ENCODE data around the gene RPS6KC1.

RPS6KC1 gene

DNA sequence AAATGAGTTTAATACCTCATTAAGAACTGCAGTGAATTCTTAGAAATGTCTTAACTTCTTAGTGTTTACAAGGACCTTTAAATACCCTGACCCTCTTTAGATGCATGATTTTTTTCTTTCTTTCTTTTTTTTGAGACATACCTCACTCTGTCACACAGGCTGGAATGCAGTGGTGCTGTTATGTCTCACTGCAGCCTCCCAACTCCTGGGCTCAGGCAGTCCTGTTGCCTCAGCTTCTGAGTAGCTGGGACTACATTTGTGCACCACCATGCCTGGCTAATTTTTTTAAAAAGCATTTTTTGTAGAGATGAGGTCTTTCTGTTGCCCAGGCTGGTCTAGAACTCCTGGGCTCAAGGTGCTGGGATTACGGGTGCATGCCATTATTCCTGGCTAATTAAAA lies 191.8 kb downstream of the RPS6KC1 start:
- no peak for DNase-seq (ENCODE audit: low read depth)

GRCh38 chr1:213244664-213245091 lies 193.6 kb downstream of the RPS6KC1 start:
- DNase-seq (ENCODE audit: low read depth), result peak; percentile 20

DNA sequence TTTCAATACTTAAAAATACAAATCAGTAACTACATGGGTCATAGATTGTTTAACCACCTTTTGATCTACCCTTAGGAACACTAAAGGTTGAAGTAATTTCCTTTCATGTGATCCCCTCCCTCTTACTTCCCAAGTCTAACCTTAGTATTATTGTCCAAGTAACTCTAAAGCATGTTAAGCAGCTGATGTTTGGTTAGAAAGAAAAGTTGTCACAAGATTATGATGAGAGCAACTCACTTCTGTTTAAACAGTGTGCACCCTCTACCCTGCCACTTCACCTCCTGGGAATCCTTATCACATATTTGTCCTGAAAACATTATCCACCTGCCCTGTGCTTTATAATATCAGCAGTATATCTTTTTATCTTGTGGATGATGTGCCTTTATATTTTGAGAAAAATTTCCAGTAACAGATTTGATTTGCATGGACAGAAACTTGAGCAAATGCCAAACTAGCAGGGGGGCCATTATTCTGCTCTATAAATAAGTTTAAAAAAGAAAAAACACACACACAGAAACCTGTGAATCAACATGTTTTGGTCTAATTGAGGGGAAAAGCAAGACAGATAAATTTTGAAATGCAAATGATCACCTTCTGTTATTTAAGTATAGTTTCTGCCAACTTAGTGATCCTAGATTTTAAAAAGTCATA lies 194.3 kb downstream of the RPS6KC1 start:
- no peak for DNase-seq (ENCODE audit: low read depth)

DNA sequence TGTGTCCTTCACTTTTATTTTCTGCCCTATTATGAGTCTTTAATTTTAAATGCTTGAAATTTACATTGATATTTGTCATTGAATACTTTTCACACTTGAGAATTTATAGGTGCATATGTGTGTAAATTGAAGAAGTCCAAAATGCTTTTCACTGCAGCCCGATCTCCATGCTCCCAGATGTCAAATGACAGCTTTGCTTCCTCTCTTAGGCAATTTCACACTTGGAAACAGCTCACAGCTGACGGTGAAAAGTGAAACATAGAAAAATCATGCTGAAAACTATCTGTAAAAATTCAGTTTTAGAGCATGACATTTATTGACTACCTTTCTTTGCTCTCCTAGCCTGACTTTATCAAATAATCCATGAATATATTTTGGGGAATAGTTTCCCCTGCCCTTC lies 196.0 kb downstream of the RPS6KC1 start:
- no peak for DNase-seq (ENCODE audit: low read depth)

DNA sequence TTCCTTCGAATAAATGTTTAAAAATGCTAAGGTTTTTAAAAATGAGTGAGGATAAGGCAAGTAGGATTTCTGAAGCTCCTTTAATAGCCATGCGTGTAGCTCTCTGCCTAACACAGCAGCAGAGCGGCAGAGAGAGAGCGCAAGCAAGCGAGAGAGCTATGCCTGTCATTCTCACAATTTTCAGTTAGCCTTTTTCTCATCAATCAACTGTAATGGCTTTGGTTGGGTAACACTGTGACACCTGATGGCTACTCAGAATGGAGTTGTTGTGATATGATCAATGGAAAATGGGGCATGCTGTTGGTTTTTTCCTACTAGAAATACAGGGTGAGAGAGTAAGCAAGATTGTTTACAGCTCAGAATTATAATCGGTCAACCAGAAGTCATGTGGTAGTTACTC lies 198.4 kb downstream of the RPS6KC1 start:
- DNase-seq (ENCODE audit: low read depth), result no peak

GRCh38 chr1:213250041-213250440 lies 199.0 kb downstream of the RPS6KC1 start:
- DNase-seq (ENCODE audit: low read depth), result no peak

DNA sequence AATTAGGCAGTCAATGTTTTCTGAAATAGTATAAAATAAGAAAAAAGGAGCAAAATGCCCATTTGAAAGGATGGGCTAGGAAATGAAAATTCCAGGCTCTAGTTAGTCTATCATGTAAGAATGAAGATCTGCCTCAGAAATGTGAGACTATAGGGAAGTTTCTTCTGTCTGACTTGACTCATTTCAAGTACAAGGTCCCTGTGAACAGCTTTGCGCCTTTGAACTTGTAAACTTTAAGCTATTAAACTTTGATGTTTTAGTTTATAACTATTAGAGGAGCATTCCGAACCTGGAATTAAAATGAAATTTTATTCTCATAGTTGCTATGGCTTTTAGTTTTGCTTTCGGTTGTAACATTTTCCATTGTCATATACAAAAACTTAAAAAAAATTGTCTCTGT lies 199.4 kb downstream of the RPS6KC1 start:
- DNase-seq (ENCODE audit: low read depth), result no peak

DNA sequence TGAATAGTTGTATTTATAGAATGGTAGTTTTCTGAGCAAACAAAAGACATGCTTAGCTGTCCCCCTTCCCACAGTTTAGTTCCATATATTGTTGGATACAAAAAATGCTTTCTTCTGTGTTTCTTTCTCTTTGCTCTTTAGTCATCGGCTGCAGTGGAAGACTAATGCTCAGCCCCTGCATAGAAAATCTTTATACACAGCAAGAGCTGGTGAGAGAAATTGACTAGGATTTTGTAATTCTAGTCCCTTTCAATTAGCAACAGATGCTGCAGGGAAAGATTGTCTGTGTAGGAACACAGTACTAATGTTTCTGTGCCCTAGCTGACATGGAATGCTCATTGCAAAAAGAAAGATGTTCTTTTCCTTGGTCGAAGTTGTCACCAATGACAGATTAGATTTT lies 200.9 kb downstream of the RPS6KC1 start:
- DNase-seq (ENCODE audit: low read depth), result no peak

DNA sequence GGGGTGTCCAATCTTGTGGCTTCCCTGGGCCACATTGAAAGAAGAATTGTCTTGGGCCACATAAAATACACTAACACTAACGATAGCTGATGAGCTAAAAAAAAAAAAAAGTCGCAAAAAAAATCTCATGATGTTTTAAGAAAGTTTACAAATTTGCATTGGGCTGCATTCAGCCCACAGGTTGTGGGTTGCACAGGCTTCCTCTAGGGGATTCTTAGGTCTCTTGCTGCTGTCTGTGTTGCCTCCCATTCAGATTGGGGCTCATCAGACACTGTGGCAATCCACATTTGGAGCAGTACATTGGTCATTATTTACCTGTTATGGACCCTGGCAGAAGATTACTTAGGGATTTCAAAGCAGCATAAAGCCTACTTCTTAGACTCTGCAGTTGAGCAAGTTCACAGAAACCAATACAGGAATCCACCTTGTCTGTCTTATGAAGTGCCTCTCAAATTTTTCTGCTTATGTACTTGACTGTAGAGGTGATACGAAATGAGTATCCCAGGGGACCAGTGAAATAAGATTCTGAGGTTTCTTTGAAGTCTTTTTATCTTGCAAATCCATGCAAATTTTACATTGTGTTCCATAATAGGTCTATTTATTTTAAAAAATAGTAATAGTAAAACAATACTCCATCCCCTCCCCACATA lies 205.5 kb downstream of the RPS6KC1 start:
- DNase-seq (ENCODE audit: low read depth), result no peak

DNA sequence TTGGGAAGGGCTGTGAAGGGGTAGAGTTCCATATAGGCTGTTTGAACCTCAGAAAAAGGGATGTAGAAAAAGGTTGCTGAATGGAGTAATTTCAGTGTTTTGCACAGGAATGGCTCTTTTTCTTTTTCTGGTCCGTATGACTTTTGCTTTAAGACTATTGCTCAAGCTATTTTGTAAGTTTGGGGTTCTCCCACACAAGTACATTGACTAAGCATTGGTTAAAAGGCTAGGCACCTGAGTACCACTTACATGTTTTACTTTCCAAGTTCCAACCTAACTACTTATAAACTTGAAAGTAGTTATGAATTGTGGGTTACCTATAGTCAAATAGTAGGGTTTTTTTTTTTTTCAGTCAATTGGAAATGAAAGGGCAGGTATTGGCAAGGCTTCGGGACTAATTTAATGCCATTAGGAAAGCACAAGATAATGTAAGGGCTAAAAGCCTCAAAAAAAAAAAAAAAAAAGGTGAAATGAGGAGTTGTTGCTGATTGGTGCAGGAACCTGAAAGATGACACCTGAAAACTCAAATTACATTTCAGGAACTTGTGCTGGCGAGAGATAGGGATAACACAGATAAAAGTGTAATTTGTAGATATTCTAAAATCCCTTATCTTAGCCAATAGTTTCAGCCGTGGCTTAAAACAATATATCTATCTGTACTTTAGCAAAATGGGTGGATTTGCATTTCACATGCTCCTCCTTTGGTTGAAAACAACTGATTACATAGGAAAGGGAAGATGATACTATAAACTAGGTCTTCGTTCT lies 209.5 kb downstream of the RPS6KC1 start:
- no peak for DNase-seq (ENCODE audit: low read depth)

DNA sequence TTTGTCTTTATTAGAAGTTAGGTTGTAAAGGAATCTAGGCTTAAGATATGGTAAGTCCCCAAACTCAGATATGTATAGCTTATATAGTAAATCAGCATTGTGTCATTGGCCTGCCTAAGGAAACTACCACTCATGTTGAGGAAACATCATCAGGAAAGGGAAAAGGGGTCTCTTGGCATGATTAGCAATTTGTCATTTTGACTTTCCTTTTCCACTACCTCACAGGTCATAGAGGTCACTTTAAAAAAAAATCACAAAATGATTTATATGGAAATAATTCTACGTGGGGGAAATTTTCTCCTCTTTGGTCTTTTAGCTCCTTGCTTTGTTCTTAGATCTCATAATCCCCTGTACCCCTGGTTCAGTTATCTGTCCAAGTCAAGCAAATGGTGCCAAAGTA lies 213.5 kb downstream of the RPS6KC1 start:
- no peak for DNase-seq (ENCODE audit: low read depth)

DNA sequence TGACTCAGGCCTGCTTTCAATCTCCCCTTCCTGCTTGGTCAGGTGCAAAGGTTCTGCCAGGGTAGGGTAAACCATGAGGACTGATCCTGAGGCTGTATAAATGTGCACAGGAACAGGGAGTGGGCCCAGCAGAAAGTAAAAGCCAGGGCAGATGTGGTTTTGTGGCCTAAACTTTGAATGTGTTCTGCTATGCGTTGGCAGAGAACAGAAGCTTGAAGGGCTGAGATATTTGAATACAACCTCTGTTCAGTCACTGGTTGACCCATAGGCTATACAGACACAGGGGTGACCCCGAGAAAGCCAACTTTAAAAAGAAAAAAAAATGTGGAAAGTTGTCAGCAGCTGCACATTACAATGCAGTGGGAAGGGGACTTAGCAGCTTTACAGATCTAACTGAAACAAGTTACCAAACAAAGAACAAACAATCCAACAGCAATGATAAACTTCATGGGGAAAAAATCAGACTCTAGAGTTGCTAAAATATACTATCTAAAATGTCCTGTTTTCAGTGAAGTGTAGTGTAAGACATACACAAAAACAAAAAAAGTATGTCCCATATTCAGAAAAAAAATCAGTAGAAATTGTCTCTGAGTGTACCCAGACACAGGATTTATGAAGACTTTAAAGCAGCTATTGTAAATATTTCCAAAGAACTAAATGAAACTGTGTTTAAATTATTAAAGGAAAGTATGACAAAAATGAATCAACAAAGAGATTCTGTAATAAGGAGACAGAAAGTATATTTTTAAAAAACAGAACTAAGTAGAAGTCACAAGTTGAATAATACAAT lies 216.1 kb downstream of the RPS6KC1 start:
- DNase-seq (ENCODE audit: low read depth), result no peak

- peak; percentile 45 for DNase-seq (ENCODE audit: low read depth)
Measured at GRCh38 chr1:213268221-213268620, 217.2 kb downstream of the RPS6KC1 start.

DNA sequence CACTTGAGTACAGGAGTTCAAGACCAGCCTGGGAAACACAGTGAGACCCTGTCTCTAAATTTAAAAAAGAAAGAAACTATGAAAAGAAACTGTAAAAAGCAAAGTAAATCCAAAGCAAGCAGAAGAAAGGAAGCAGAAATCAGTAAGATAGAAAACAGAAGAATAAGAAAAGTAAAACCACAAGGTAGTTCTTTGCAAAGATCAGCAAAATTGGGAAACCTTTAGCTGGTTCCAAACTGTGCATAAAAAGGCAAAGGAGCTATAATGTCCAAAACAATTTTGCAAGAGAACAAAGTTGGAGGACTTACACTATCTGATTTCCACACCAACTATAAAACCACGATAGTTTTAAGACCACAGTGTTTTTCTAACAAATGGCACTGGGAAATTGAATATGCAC lies 218.8 kb downstream of the RPS6KC1 start:
- DNase-seq (ENCODE audit: low read depth), result no peak

GRCh38 chr1:213273546-213273945 lies 222.5 kb downstream of the RPS6KC1 start:
- DNase-seq (ENCODE audit: low read depth), result no peak

- DNase-seq (ENCODE audit: low read depth), result no peak
Measured at GRCh38 chr1:213274140-213274539, 223.1 kb downstream of the RPS6KC1 start.

DNA sequence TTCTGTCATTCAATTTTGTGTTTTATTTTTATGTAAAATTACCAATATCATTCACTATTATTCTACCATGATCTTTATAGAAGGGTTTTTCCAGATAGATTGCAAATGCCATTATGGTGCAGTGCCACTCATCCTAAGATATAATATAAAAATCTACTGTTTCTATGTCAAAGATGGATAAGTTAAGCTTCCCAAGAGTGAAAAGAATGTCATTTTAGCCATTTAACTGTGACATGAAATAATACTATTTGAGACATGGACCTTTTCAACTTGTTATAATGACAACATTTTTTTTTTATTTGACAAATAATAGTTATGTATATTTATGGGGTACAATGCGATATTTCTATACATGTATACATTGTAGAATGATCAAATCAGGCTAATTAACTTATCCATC lies 224.3 kb downstream of the RPS6KC1 start:
- DNase-seq (ENCODE audit: low read depth), result no peak

DNA sequence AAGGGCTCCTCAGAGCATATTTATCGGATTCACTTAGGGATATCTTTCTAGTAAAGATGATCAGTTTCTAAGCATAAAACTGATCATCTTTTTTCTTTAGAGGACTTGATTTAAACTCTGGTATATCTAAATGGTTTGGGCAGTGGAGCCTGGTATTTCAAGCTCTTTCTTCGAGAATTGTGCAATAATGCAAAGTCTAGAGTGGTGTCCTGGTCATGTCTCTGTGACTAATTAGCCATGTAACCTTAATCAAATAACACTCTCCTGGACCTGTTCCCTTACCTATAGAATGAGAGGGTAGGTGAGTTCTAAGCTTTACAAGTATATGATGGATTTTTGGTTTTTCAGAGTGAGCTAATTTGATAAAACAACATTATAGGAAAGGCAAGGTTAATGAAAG lies 225.2 kb downstream of the RPS6KC1 start:
- DNase-seq (ENCODE audit: low read depth), result no peak

GRCh38 chr1:213277036-213277435 lies 226.0 kb downstream of the RPS6KC1 start:
- no peak for DNase-seq (ENCODE audit: low read depth)

GRCh38 chr1:213279410-213279809 lies 228.4 kb downstream of the RPS6KC1 start:
- DNase-seq (ENCODE audit: low read depth), result no peak

DNA sequence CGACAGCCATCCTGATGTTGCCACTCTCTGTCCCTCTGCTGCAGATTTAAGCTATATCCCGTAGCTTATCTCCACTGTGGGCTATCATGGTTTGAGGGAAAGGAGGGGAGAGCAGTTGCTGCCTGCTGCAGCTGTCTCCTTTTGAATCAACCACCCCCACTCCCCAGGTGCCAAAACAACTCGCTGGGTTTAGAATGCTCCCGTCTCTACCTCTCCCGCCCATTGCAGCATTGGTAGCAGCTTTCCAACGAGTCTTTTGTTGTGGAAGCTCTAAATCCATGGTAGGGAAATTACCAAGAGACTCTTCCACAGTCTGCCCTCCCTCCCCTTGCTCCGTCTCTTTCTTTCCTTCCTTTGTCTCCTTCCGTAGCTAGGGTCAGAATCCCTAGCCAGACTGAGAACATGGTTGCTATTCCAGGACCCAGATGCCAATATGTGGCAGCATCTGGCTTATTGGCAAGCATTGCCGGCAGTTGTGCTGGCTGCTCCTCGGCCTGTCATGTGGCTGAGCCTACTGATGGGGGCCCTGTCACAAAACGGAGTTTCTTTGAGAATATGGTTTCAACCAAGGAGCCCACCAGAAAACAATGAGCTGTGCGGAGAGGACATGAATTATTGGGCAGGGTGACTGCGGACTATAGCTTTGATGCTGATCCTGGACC lies 230.7 kb downstream of the RPS6KC1 start:
- no peak for DNase-seq (ENCODE audit: low read depth)

- no peak for DNase-seq (ENCODE audit: low read depth)
Measured at GRCh38 chr1:213284626-213285025, 233.6 kb downstream of the RPS6KC1 start.

Measured in non-pigmented ciliary epithelial cell (primary cell).